Kidney (tissue), 14 donors: ENCODE data around the gene FAM222B. TPM values are rescaled to one million over a fixed set of nuclear protein-coding genes. Genes with fewer than 3 reads are reported as not detected.

ENCODE experiments used
- DNase-seq, 5 donors: peaks; one replicate each; pipeline ENCODE4 v3.0.0-alpha.2; 2013 to 2020
- FAIRE-seq: peaks from 2 replicates; lab custom pipeline; 2012; peaks lifted over from hg19 to GRCh38; lab: Jason Lieb, UNC
- H3K27ac ChIP-seq, 2 donors: one replicate each; pipeline ENCODE4 v1.7.0; 2013; ENCODE audit warnings: low read depth in 2 of 2, low read length in 2 of 2, inconsistent platforms in 1 of 2
- H3K27me3 ChIP-seq: one replicate; pipeline ENCODE4 v1.7.1; 2013; ENCODE audit warnings: low read length, inconsistent platforms; ENCODE audit not compliant: control insufficient read depth, insufficient read depth
- H3K36me3 ChIP-seq, 3 donors: one replicate each; pipeline versions ENCODE4 v1.7.0 to v1.7.1; 2013; ENCODE audit warnings: low read length in 3 of 3, control low read depth in 1 of 3, inconsistent platforms in 1 of 3; ENCODE audit not compliant: insufficient read depth in 3 of 3, control insufficient read depth in 2 of 3
- H3K4me1 ChIP-seq, 3 donors: one replicate each; pipeline versions ENCODE4 v1.7.0 to v1.7.1; 2013; ENCODE audit warnings: low read length in 3 of 3, inconsistent platforms in 1 of 3, low read depth in 1 of 3; ENCODE audit not compliant: control insufficient read depth in 2 of 3, insufficient read depth in 2 of 3
- H3K4me3 ChIP-seq, 3 donors: one replicate each; pipeline versions ENCODE4 v1.7.0 to v1.8.1; 2013; ENCODE audit warnings: low read length in 3 of 3, control low read depth in 1 of 3, inconsistent platforms in 1 of 3
- H3K9ac ChIP-seq, 3 donors: one replicate each; pipeline versions ENCODE4 v1.7.0 to v1.7.1; 2013; ENCODE audit warnings: low read length in 3 of 3, control low read depth in 1 of 3, inconsistent platforms in 1 of 3
- H3K9me3 ChIP-seq, 3 donors: one replicate each; pipeline versions ENCODE4 v1.7.0 to v1.7.1; 2013; ENCODE audit warnings: low read length in 3 of 3, control low read depth in 1 of 3, inconsistent platforms in 1 of 3; ENCODE audit not compliant: control insufficient read depth in 2 of 3, insufficient read depth in 1 of 3
- intact Hi-C: fragments of 100-400 bp; cut with DNase I; formaldehyde crosslinking; loops from one replicate; pipeline ENCODE4 v1.11.1; 2022
- polyA plus RNA-seq: library from polyadenylated mRNA; stranded (reverse); fragments of 350-450 nt; fragmentation: Illumina TruSeq; extraction: RNeasy Lipid Tissue Mini Kit (QIAGEN cat#74804); gene quantifications from one replicate; pipeline ENCODE4 v1.2.3, GENCODE V29; 2014; ENCODE audit warnings: low read depth, low replicate concordance; ENCODE audit not compliant: insufficient read depth
- total RNA-seq: library from RNA; stranded (reverse); fragmentation: NEBNext Ultra II Directional; extraction: Animal tissue kit (Norgen Biotek cat#: 25700); gene quantifications from one replicate; pipeline ENCODE4 v1.2.1, GENCODE V29; 2021
- TF ChIP-seq, protein P1 (sequence below): IDR thresholded peaks from 3 replicates; pipeline ENCODE4 v1.5.1; 2012; ENCODE audit warnings: mild to moderate bottlenecking, moderate library complexity, borderline replicate concordance; ENCODE audit not compliant: insufficient read depth; ENCODE audit errors: extremely low read depth
- donor health status: control.
- donor health status: control.
- donor health status: control.
- donor health status: control.
- donor health status: control.
- donor health status: DM: yes; HTN: yes; CAD: no.
- donor health status: Normal renal cell carcinoma (clear cell type).

Gene FAM222B
- total and polyA plus RNA-seq, 2 donors from 2014 or later = 13.0 to 31.0 TPM

DNA sequence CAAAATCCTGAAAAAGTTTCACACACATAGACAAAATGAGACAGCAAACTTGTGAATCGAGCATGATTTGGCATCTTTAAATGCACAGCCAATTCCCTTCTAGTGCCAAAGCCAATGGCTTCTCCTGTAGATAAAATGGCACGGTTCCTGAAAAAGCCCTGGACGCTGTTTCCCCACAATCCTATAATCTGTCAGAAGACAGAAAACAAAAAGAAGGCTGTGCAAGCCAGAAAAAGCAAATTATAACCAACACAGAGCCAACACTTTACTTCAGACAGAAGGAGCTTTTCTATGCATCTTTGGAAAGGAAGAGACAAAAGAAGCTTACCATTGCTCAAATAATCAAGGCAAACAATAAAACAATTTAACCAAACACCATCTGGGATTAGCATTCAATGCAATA lies 23.8 kb downstream of the FAM222B start:
- DNase-seq (no peak), FAIRE-seq (no peak)
- H3K4me3 ChIP-seq = no peak overlapping the region
- intact Hi-C loops = no loop called here
- no peaks in the 10 kb centered on the region for H3K4me1 ChIP-seq
- TF ChIP-seq, protein P1, sequence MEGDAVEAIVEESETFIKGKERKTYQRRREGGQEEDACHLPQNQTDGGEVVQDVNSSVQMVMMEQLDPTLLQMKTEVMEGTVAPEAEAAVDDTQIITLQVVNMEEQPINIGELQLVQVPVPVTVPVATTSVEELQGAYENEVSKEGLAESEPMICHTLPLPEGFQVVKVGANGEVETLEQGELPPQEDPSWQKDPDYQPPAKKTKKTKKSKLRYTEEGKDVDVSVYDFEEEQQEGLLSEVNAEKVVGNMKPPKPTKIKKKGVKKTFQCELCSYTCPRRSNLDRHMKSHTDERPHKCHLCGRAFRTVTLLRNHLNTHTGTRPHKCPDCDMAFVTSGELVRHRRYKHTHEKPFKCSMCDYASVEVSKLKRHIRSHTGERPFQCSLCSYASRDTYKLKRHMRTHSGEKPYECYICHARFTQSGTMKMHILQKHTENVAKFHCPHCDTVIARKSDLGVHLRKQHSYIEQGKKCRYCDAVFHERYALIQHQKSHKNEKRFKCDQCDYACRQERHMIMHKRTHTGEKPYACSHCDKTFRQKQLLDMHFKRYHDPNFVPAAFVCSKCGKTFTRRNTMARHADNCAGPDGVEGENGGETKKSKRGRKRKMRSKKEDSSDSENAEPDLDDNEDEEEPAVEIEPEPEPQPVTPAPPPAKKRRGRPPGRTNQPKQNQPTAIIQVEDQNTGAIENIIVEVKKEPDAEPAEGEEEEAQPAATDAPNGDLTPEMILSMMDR = no peak
- no peaks in the 10 kb centered on the region for H3K9me3 ChIP-seq
- no peak overlapping the region for H3K27ac ChIP-seq
- H3K9ac ChIP-seq = no peak overlapping the region
- no peaks in the 10 kb centered on the region for H3K27me3 ChIP-seq
- no peaks in the 10 kb centered on the region for H3K36me3 ChIP-seq

DNA sequence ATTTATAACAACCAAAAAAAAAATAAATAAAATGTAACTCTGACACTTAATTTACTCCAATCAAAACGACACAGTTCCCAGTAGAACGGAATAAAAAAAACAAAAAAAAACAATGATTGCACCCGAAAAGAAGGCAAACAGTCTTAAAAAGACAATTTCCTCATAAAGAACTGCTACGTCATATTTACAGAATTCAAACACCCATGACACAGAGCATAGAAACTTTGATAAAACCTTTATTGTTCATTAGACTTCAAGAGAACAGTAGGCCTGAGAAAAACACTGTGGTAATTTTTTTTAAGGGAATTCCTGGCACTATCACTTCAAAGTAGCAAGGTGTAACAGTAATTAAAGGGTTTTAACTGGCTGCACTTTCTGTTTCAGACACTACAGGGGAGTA lies 26.1 kb downstream of the FAM222B start:
- TF ChIP-seq, protein P1 = no peak
- no peak overlapping the region for H3K27ac ChIP-seq
- FAIRE-seq (no peak), DNase-seq (no peak)
- H3K36me3 ChIP-seq = no peaks in the 10 kb centered on the region
- H3K9ac ChIP-seq = no peak overlapping the region
- intact Hi-C loops = no loop called here
- no peaks in the 10 kb centered on the region for H3K9me3 ChIP-seq
- H3K27me3 ChIP-seq = no peaks in the 10 kb centered on the region
- no peak overlapping the region for H3K4me3 ChIP-seq
- peaks cover 0 to 3% (median 0%) of the 10 kb centered on the region in 3 donors for H3K4me1 ChIP-seq

DNA sequence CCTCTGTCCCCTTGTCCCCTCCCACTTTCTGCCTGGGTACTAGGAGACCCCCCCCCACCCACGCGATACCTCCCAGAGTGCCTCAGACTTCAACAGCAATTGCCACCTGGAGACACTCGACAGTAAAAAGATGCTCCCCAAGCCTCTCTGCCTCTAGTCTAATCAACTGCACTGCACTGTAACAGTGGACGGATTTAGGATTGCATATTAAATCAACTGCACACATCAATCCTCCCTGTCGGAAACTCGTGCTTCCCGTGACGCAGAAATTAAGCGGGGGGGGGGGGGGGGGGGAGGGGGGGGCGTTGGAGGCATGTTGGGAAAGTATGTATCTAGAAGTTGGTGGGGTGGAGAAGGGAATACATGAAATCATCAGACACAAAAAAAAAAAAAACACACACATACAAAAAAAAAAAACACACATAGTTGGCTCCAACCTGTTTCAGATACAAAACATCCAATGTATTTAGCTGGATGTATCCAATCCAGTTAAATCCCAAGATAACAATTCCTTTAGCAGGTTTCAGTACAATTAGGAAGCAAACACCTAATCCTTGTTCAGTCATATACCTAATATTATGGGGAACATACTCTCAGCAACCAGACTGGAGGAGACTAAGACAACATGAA lies 29.7 kb downstream of the FAM222B start:
- FAIRE-seq = no peak
- TF ChIP-seq, protein P1 = no peak
- intact Hi-C loops = no loop called here

More for the DNA sequence above, 29.7 kb downstream of the FAM222B start:
- Histone ChIP-seq H3K9me3 (no peaks in the 10 kb centered on the region), H3K27me3 (no peaks in the 10 kb centered on the region), H3K4me3 (peak overlapping the region; percentile 72 to 91 (median 87)), H3K27ac (peak overlapping the region; percentile 94 to 97), H3K36me3 (no peaks in the 10 kb centered on the region), H3K4me1 (peaks cover 0 to 8% (median 5%) of the 10 kb centered on the region in 3 donors), H3K9ac (peak overlapping the region; percentile 12 to 88 (median 85))
- no peak for DNase-seq
